K562 (cell line): ENCODE measurements around the gene OR5AR1. TPM values are rescaled to one million over a fixed set of nuclear protein-coding genes. Genes with fewer than 3 reads are reported as not detected.

Source experiments
- ATAC-seq: fragments of 200-7000 bp; cut with Tn5 transposase; 3 replicates; pipeline ENCODE4 v1.9.1; 2020; ENCODE audit warnings: moderate library complexity
- BruUV-seq: library from RNA; stranded (reverse); fragments of 400-500 nt; replicated peaks from 2 replicates; lab custom pipeline; 2021; lab: Mats Ljungman, UMichigan
- CTCF ChIA-PET: fragments of 300-600 bp; formaldehyde crosslinking; extraction: SDS; loops from one replicate; lab custom pipeline; 2021; ENCODE audit warnings: low intra/inter-chr PET ratio; lab: Yijun Ruan, JAX
- POLR2A ChIA-PET: fragments of 300-600, 350-650 bp; sonication (Branson Sonifier 250); formaldehyde crosslinking; extraction: SDS; loops from one replicate; lab custom pipeline; 2021; ENCODE audit warnings: antibody characterized with exemption, inconsistent platforms; lab: Yijun Ruan, JAX
- DNase-seq, 4 experiments: peaks; one replicate each; pipeline versions ENCODE4 v3.0.0 to v3.0.0-alpha.2; 2011 to 2018; ENCODE audit warnings: low spot score in 3 of 4, mixed read lengths in 3 of 4; ENCODE audit errors: extremely low read depth in 1 of 4
- FAIRE-seq: peaks from 2 replicates; lab custom pipeline; 2011; peaks lifted over from hg19 to GRCh38; lab: Jason Lieb, UNC
- H2AFZ ChIP-seq: 2 replicates; pipeline ENCODE4 v1.6.0; 2011; ENCODE audit warnings: low read depth, low read length, control low read depth, inconsistent platforms
- H3K27ac ChIP-seq: fragments of 200-600 bp; 3 replicates; pipeline ENCODE4 v1.8.0; 2011; ENCODE audit warnings: low read depth, mild to moderate bottlenecking, control low read depth, inconsistent platforms, low read length, moderate library complexity, mixed read lengths; ENCODE audit errors: extremely low read depth
- H3K27me3 ChIP-seq, 2 experiments: fragments of 300-600 bp in 1 of 2; 2 replicates in 1 of 2; 3 replicates in 1 of 2; pipeline versions ENCODE4 v1.6.0 to v1.8.0; 2011; ENCODE audit warnings: inconsistent platforms in 2 of 2, low read length in 2 of 2, mild to moderate bottlenecking in 1 of 2, mixed read lengths in 1 of 2, moderate library complexity in 1 of 2; ENCODE audit not compliant: control insufficient read depth in 2 of 2, insufficient read depth in 2 of 2
- H3K36me3 ChIP-seq: fragments of 300-600 bp; 3 replicates; pipeline ENCODE4 v1.8.0; 2011; ENCODE audit warnings: mild to moderate bottlenecking, low read length, inconsistent platforms; ENCODE audit not compliant: control insufficient read depth, insufficient read depth
- H3K4me1 ChIP-seq, 2 experiments: fragments of 200-600 bp in 1 of 2; replicated peaks in 1 of 2; 2 replicates in 1 of 2; 3 replicates in 1 of 2; pipeline versions ENCODE4 v1.5.1 to v1.8.0; 2011; ENCODE audit warnings: inconsistent platforms in 2 of 2, low read length in 2 of 2, mild to moderate bottlenecking in 1 of 2, mixed read lengths in 1 of 2, moderate library complexity in 1 of 2; ENCODE audit not compliant: control insufficient read depth in 2 of 2, insufficient read depth in 2 of 2
- H3K4me2 ChIP-seq: 2 replicates; pipeline ENCODE4 v1.6.1; 2011; ENCODE audit warnings: low read length, control low read depth, inconsistent platforms, mixed read lengths; ENCODE audit not compliant: insufficient read depth
- H3K4me3 ChIP-seq: fragments of 200-600 bp; sonication (generic), shearing (Covaris generic); 2 replicates; pipeline ENCODE4 v1.5.1; 2016; ENCODE audit warnings: control low read depth, inconsistent platforms
- H3K79me2 ChIP-seq: fragments of 200-600 bp; 3 replicates; pipeline ENCODE4 v1.8.0; 2011; ENCODE audit warnings: low read length, inconsistent platforms; ENCODE audit not compliant: control insufficient read depth, insufficient read depth
- H3K9ac ChIP-seq, 2 experiments: 2 replicates each; pipeline versions ENCODE4 v1.6.0 to v1.6.1; 2011; ENCODE audit warnings: low read depth in 2 of 2, low read length in 2 of 2, control low read depth in 1 of 2, inconsistent platforms in 1 of 2, mild to moderate bottlenecking in 1 of 2, mixed read lengths in 1 of 2; ENCODE audit not compliant: insufficient read depth in 1 of 2
- H3K9me1 ChIP-seq: one replicate; pipeline ENCODE4 v1.6.0; 2011; ENCODE audit warnings: inconsistent platforms, mild to moderate bottlenecking, low read length, moderate library complexity; ENCODE audit not compliant: control insufficient read depth, insufficient read depth
- H3K9me3 ChIP-seq: replicated peaks from 2 replicates; pipeline ENCODE4 v1.5.1; 2011; ENCODE audit warnings: low read depth, low read length, inconsistent platforms; ENCODE audit not compliant: control insufficient read depth, insufficient read depth
- H4K20me1 ChIP-seq: replicated peaks from 2 replicates; pipeline ENCODE4 v1.6.1; 2011; ENCODE audit warnings: low read length, inconsistent platforms, mixed read lengths; ENCODE audit not compliant: control insufficient read depth, insufficient read depth
- CTCFL ChIP-seq: IDR thresholded peaks from 2 replicates; pipeline ENCODE4 v1.6.1; 2011; ENCODE audit warnings: borderline replicate concordance, low read depth, mild to moderate bottlenecking, moderate library complexity, low read length; ENCODE audit not compliant: insufficient read depth, poor library complexity, severe bottlenecking
- ETV5 ChIP-seq: sonication (generic); formaldehyde crosslinking; IDR thresholded peaks from 2 replicates; pipeline ENCODE4 v1.4.0; 2020; ENCODE audit warnings: low read depth, mild to moderate bottlenecking, missing genetic modification reagents
- FOXA1 ChIP-seq: fragments of 450-650 bp; IDR thresholded peaks from 2 replicates; pipeline ENCODE4 v1.6.1; 2016; ENCODE audit warnings: mild to moderate bottlenecking, borderline replicate concordance
- HOXB6 ChIP-seq: fragments of 250-450 bp; sonication (Bioruptor Pico); IDR thresholded peaks from 2 replicates; pipeline ENCODE4 v1.5.1; 2022; ENCODE audit warnings: mild to moderate bottlenecking, borderline replicate concordance
- MAFF ChIP-seq: IDR thresholded peaks from 2 replicates; pipeline ENCODE4 v1.6.1; 2012; ENCODE audit warnings: low read length, improper control_type of control experiment
- MTA1 ChIP-seq: fragments of 450-650 bp; IDR thresholded peaks from 2 replicates; pipeline ENCODE4 v1.6.1; 2017; ENCODE audit warnings: borderline replicate concordance
- PCBP2 ChIP-seq: fragments of 200-400 bp; formaldehyde crosslinking; IDR thresholded peaks from 2 replicates; pipeline ENCODE4 v1.6.1; 2018; ENCODE audit warnings: low read length, low read depth, mild to moderate bottlenecking, moderate library complexity; ENCODE audit not compliant: poor library complexity, severe bottlenecking
- TFAP4 ChIP-seq: sonication (generic); formaldehyde crosslinking; IDR thresholded peaks from 2 replicates; pipeline ENCODE4 v1.8.0; 2022; ENCODE audit warnings: missing genetic modification reagents, mild to moderate bottlenecking, moderate library complexity, borderline replicate concordance
- ZNF316 ChIP-seq: fragments of 450-650 bp; IDR thresholded peaks from 2 replicates; pipeline ENCODE4 v1.6.1; 2016
- ZNF589 ChIP-seq: fragments of 200-800 bp; sonication (Bioruptor generic); IDR thresholded peaks from 2 replicates; pipeline ENCODE4 v1.6.1; 2016; ENCODE audit warnings: low read depth, missing genetic modification characterization, missing compliant biosample characterization
- WGBS: fragments of 100-300 bp; shearing (Covaris generic); methylation state at CpG from one replicate; pipeline ENCODE4 v1.1.6; 2016; ENCODE audit warnings: low coverage, mixed read lengths; ENCODE audit not compliant: insufficient coverage; ENCODE audit errors: missing lambda C conversion rate; 5-methylcytosine and 5-hydroxymethylcytosine counted together
- in situ Hi-C: fragments of 300-500 bp; cut with MboI; formaldehyde crosslinking; loops from 4 replicates; pipeline ENCODE4 v1.15.0; 2018; ENCODE audit warnings: inconsistent platforms, mixed read lengths
- intact Hi-C: fragments of 100-400 bp; cut with micrococcal nuclease; formaldehyde crosslinking; loops from 2 replicates; pipeline ENCODE4 v1.14.2; 2022
- polyA plus RNA-seq, 8 experiments: library from polyadenylated mRNA; depleted of rRNA in 4 of 8; stranded (reverse) in 5 of 8; unstranded in 3 of 8; fragments of >200 nt; fragmentation: Nextera tagmentation in 2 of 8; fragmentation: Illumina TruSeq in 1 of 8; extraction: Ambion mirVana in 2 of 8; extraction: Trizol in 1 of 8; gene quantifications; 2 replicates each; pipeline versions ENCODE4 v1.2.1 to v1.2.3, GENCODE V29; 2011 to 2014; ENCODE audit warnings: inconsistent platforms in 1 of 8, missing spikeins in 1 of 8
- total RNA-seq, 7 experiments: library from RNA; depleted of rRNA in 6 of 7; stranded (reverse); fragments of >200 nt in 6 of 7; fragmentation: Illumina TruSeq in 2 of 7; extraction: Trizol in 2 of 7; gene quantifications; 2 replicates each; pipeline versions ENCODE4 v1.2.1 to v1.2.3, GENCODE V29; 2011 to 2021; ENCODE audit warnings: low replicate concordance in 1 of 7
- TF ChIP-seq, protein P1 (sequence below): fragments of 250-450 bp; sonication (Bioruptor Pico); IDR thresholded peaks from 2 replicates; pipeline ENCODE4 v1.5.0; 2020; ENCODE audit warnings: mild to moderate bottlenecking
- TF ChIP-seq, protein P2 (sequence below): fragments of 200-800 bp; sonication (Bioruptor generic); IDR thresholded peaks from 2 replicates; pipeline ENCODE4 v1.6.1; 2017; ENCODE audit warnings: missing genetic modification characterization, missing compliant biosample characterization

OR5AR1 gene
- total and polyA plus RNA-seq, 9 of the 15 experiments (the other 6 are each of a cell fraction or from before 2014, with no cell fraction given) = not detected

- TF ChIP-seq ZNF589 = no peak
- no peak for TF ChIP-seq TFAP4 (CRISPR knock-in tag)
- TF ChIP-seq, protein P1, sequence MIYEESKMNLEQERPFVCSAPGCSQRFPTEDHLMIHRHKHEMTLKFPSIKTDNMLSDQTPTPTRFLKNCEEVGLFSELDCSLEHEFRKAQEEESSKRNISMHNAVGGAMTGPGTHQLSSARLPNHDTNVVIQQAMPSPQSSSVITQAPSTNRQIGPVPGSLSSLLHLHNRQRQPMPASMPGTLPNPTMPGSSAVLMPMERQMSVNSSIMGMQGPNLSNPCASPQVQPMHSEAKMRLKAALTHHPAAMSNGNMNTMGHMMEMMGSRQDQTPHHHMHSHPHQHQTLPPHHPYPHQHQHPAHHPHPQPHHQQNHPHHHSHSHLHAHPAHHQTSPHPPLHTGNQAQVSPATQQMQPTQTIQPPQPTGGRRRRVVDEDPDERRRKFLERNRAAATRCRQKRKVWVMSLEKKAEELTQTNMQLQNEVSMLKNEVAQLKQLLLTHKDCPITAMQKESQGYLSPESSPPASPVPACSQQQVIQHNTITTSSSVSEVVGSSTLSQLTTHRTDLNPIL (CRISPR knock-in tag) = no peak
These were observed 36.9 kb downstream of the OR5AR1 start (continued) for GRCh38 chr11:56700242-56700913.

GRCh38 chr11:56700914-56701485, 37.5 kb downstream of the OR5AR1 start:
- H3K27me3 ChIP-seq = no peaks in the 10 kb centered on the region
- BruUV-seq = no TSS peak
- H3K4me2 ChIP-seq = no peak overlapping the region
- no peaks in the 10 kb centered on the region for H3K9me1 ChIP-seq
- peaks cover 2% of the 10 kb centered on the region for H3K9me3 ChIP-seq
- H3K4me3 ChIP-seq = no peak overlapping the region
- no peaks in the 10 kb centered on the region for H3K4me1 ChIP-seq
- under 1% methylated on average over 8 of the region's 8 CpGs for WGBS
- no peak overlapping the region for H3K27ac ChIP-seq
- no peaks in the 10 kb centered on the region for H4K20me1 ChIP-seq
- FAIRE-seq (no peak), ATAC-seq (no peak), DNase-seq (no peak)
- H3K36me3 ChIP-seq = no peaks in the 10 kb centered on the region
- CTCF ChIA-PET = no interaction called here
- H3K9ac ChIP-seq = no peak overlapping the region
- intact Hi-C loops (no loop called here), in situ Hi-C loops (no loop called here)
- POLR2A ChIA-PET = no interaction called here
- H3K79me2 ChIP-seq = no peaks in the 10 kb centered on the region
- H2AFZ ChIP-seq = no peak overlapping the region
- TF ChIP-seq ZNF316 = no peak
- no peak for TF ChIP-seq HOXB6 (CRISPR knock-in tag)
- no peak for TF ChIP-seq ETV5
- no peak for TF ChIP-seq PCBP2
- TF ChIP-seq FOXA1 = no peak
- TF ChIP-seq, protein P2, sequence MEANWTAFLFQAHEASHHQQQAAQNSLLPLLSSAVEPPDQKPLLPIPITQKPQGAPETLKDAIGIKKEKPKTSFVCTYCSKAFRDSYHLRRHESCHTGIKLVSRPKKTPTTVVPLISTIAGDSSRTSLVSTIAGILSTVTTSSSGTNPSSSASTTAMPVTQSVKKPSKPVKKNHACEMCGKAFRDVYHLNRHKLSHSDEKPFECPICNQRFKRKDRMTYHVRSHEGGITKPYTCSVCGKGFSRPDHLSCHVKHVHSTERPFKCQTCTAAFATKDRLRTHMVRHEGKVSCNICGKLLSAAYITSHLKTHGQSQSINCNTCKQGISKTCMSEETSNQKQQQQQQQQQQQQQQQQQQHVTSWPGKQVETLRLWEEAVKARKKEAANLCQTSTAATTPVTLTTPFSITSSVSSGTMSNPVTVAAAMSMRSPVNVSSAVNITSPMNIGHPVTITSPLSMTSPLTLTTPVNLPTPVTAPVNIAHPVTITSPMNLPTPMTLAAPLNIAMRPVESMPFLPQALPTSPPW = no peak
- TF ChIP-seq MAFF = no peak
- no peak for TF ChIP-seq MTA1
- TF ChIP-seq CTCFL = no peak
